Breast epithelium (tissue), 4 donors: ENCODE results near the gene SLC8B1. TPM values are rescaled to one million over a fixed set of nuclear protein-coding genes. Genes with fewer than 3 reads are reported as not detected.

ENCODE experiments used
- DNase-seq, 2 donors: peaks; one replicate each; pipeline ENCODE4 v3.0.0-alpha.2; 2019; ENCODE audit warnings: low spot score in 2 of 2
- H3K27ac ChIP-seq, 2 donors: fragments of 200-600 bp; sonication (generic) in 1 of 2; one replicate each; pipeline ENCODE4 v1.5.1; 2016 to 2019; ENCODE audit warnings: mild to moderate bottlenecking in 1 of 2
- H3K27me3 ChIP-seq, 2 donors: fragments of 200-600 bp; sonication (generic) in 1 of 2; one replicate each; pipeline versions ENCODE4 v1.5.1 to v1.6.0; 2017 to 2019; ENCODE audit warnings: control low read depth in 1 of 2, mild to moderate bottlenecking in 1 of 2
- H3K36me3 ChIP-seq: fragments of 200-600 bp; one replicate; pipeline ENCODE4 v1.5.1; 2019
- H3K4me1 ChIP-seq, 2 donors: fragments of 200-600 bp; sonication (generic); one replicate each; pipeline ENCODE4 v1.5.1; 2016 to 2019; ENCODE audit warnings: control low read depth in 1 of 2
- H3K4me3 ChIP-seq, 3 donors: fragments of 200-600 bp; sonication (generic); 1 replicate in 2 of 3; 2 replicates in 1 of 3; pipeline ENCODE4 v1.5.1; 2016 to 2019; ENCODE audit warnings: mild to moderate bottlenecking in 3 of 3, moderate library complexity in 2 of 3
- H3K9me3 ChIP-seq, 2 donors: fragments of 200-600 bp; sonication (generic) in 1 of 2; one replicate each; pipeline ENCODE4 v1.5.1; 2016 to 2019; ENCODE audit warnings: control low read depth in 1 of 2
- POLR2A ChIP-seq: fragments of 450-650 bp; IDR thresholded peaks from one replicate; pipeline ENCODE4 v1.6.1; 2016; ENCODE audit warnings: antibody characterized with exemption, mild to moderate bottlenecking, moderate library complexity
- POLR2AphosphoS5 ChIP-seq, 3 donors: sonication (generic); formaldehyde crosslinking; IDR thresholded peaks; one replicate each; pipeline ENCODE4 v1.6.1; 2017; ENCODE audit warnings: antibody characterized with exemption in 3 of 3
- intact Hi-C: fragments of 100-400 bp; cut with DNase I; formaldehyde crosslinking; loops from one replicate; pipeline ENCODE4 v1.15.1; 2023; ENCODE audit warnings: low total_unique reads
- total RNA-seq, 3 donors: library from RNA; depleted of rRNA; stranded (reverse); fragments of >200 nt; gene quantifications; one replicate each; pipeline ENCODE4 v1.1.0, GENCODE V29; 2016
- TF ChIP-seq, protein P1 (sequence below), 3 donors: fragments of 450-650 bp; IDR thresholded peaks; one replicate each; pipeline ENCODE4 v1.5.1; 2016 to 2017; ENCODE audit warnings: antibody characterized with exemption in 3 of 3, mild to moderate bottlenecking in 3 of 3, moderate library complexity in 3 of 3

Gene SLC8B1
- total RNA-seq, 3 donors from 2014 or later, result 32.6 to 36.1 (median 35.4) TPM

DNA sequence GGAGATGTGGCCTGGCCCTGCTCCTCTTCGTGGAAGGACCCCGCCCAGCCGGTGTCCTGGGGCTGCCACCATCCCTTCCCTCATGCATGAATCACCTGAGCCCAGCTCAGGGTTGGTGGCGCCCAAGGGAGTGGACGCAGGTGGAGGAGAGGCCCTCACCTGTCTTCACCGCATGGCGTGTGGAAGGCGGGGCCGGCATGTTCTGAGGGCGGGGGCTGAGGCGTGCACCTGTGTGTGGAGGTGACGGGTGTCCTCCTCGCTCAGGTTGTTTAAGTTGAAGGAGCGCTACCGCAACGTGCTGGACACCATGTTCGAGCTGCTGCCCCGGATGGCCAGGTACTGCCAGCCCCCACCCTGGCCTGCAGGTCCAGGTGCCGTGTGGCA is 47.0 kb downstream of the SLC8B1 start:
- peaks cover 25% of the 10 kb centered on the region for H3K36me3 ChIP-seq
- no peak overlapping the region for H3K4me3 ChIP-seq
- no peaks in the 10 kb centered on the region for H3K27me3 ChIP-seq
- no peaks in the 10 kb centered on the region for H3K9me3 ChIP-seq
- no peak for TF ChIP-seq POLR2AphosphoS5 (IDR thresholded peaks at IDR 0.05)
- TF ChIP-seq POLR2A, result no peak
- TF ChIP-seq, protein P1, sequence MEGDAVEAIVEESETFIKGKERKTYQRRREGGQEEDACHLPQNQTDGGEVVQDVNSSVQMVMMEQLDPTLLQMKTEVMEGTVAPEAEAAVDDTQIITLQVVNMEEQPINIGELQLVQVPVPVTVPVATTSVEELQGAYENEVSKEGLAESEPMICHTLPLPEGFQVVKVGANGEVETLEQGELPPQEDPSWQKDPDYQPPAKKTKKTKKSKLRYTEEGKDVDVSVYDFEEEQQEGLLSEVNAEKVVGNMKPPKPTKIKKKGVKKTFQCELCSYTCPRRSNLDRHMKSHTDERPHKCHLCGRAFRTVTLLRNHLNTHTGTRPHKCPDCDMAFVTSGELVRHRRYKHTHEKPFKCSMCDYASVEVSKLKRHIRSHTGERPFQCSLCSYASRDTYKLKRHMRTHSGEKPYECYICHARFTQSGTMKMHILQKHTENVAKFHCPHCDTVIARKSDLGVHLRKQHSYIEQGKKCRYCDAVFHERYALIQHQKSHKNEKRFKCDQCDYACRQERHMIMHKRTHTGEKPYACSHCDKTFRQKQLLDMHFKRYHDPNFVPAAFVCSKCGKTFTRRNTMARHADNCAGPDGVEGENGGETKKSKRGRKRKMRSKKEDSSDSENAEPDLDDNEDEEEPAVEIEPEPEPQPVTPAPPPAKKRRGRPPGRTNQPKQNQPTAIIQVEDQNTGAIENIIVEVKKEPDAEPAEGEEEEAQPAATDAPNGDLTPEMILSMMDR (IDR thresholded peaks at IDR 0.05), result no peak
- no peaks in the 10 kb centered on the region for H3K4me1 ChIP-seq
- intact Hi-C loops, result no loop called here
- H3K27ac ChIP-seq, result no peak overlapping the region
- no peak for DNase-seq

DNA sequence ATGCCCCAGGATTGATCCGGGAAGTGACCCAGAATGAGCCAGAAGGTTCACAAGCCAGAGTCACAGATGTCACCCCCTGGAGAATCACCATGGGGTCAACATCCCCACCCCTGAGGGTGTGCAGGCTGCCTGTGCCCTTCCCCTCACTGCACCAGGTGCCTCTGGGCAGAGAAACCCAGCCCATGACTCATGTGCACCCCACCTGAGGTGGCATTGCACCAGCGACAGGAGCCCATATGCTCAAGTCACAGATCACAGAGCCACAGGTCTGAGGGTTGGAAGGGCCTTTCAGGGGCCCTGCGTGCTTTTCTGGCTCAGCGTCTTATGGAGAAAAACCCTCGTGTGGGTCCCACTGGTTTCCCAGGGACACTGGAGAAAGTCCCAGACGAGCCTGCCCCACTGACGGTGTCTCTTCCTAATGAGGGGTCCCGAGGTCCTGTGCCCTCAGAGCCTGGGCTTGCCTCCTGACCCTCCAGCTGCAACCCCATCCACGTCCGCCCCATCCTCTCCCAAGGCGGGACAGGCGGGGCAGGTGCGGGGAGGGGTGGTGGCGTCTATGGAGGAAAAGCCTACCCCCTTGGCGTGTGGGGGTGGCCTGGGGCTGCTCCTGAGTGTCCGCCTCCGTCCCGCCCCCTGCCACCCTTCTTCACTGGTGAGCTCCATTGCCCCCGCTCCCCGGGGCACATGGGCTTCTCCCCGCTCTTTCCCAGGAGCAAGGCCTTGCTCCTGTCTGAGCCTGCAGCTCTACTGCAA is 47.6 kb downstream of the SLC8B1 start:
- Histone ChIP-seq H3K27ac (no peak overlapping the region), H3K4me1 (no peaks in the 10 kb centered on the region), H3K4me3 (no peak overlapping the region), H3K9me3 (no peaks in the 10 kb centered on the region), H3K27me3 (no peaks in the 10 kb centered on the region), H3K36me3 (peaks cover 24% of the 10 kb centered on the region)
- DNase-seq, result no peak
- no peak for TF ChIP-seq POLR2A
- TF ChIP-seq, protein P1 (IDR thresholded peaks at IDR 0.05), result no peak
- no peak for TF ChIP-seq POLR2AphosphoS5 (IDR thresholded peaks at IDR 0.05)
- intact Hi-C loops, result no loop called here

DNA sequence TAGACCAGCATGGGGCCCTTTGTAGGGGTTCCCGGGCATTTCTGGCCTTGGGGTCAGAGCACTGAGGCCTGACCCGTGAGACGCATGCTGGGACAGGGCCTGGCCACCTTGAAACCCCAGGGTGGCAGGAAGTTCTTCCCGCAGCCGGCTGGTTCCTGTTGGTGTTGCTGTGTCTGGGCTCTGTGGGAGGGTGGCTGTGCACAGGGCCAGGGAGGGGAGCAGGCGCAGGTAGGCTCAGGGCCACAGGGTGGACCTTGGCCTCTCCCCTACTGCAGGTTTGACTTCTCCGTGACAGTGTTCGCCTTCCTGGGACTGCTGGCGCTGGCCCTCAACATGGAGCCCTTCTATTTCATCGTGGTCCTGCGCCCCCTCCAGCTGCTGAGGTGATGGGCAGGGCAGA is 48.2 kb downstream of the SLC8B1 start:
- Histone ChIP-seq H3K27ac (no peak overlapping the region), H3K27me3 (no peaks in the 10 kb centered on the region), H3K9me3 (no peaks in the 10 kb centered on the region), H3K4me3 (no peak overlapping the region), H3K4me1 (no peaks in the 10 kb centered on the region), H3K36me3 (peaks cover 19% of the 10 kb centered on the region)
- TF ChIP-seq POLR2AphosphoS5 (IDR thresholded peaks at IDR 0.05), result no peak
- TF ChIP-seq, protein P1 (IDR thresholded peaks at IDR 0.05), result no peak
- no peak for TF ChIP-seq POLR2A
- DNase-seq, result no peak
- intact Hi-C loops, result no loop called here

DNA sequence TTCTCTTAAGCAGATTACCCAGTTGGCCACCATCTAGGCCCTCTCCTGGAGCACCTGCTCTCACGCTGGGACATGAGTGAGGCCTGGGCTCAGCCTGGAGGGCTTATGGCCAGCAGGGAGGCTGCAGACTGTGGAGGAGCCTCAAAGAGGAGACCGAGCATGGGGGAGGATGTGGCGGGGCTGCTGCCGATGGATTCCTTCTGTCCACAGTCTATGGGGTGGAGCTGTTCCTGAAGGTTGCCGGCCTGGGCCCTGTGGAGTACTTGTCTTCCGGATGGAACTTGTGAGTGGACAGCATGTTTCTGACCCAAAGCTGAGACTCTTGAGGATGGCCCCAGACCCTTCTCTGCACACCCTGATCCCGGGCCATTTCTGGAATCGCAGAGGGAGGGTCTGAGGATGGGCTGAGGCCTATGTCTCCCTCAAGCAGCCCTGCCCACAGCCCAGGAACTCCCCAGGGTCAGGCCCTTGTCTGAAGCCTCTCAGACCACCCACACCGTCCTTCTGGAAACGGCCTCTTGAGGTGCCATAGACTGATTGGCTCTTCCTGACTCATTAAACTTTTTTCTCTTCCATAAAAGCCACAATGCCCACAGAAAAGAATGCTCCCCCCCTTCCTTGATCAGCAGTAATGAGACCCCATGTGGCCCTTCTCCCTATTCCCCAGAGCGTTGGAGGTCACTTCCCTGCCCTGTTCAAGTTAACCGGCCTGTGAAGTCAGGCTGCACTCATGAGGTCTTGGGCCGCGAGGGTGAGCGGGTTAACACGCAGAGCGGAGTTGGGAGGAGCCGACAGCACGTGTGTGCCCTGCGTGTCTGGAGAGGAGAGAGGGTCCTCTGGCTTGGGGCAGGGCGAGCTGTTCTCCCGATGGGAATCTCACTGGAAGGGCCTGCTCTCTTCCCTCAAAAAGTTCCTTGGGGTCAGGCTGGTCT is 49.0 kb downstream of the SLC8B1 start:
- H3K36me3 ChIP-seq, result peaks cover 15% of the 10 kb centered on the region
- no peak overlapping the region for H3K4me3 ChIP-seq
- intact Hi-C loops, result no loop called here
- no peaks in the 10 kb centered on the region for H3K9me3 ChIP-seq
- no peak overlapping the region for H3K27ac ChIP-seq
- H3K27me3 ChIP-seq, result no peaks in the 10 kb centered on the region
- DNase-seq, result no peak
- TF ChIP-seq, protein P1 (IDR thresholded peaks at IDR 0.05), result no peak
- no peak for TF ChIP-seq POLR2A
- no peak for TF ChIP-seq POLR2AphosphoS5 (IDR thresholded peaks at IDR 0.05)
- no peaks in the 10 kb centered on the region for H3K4me1 ChIP-seq

DNA sequence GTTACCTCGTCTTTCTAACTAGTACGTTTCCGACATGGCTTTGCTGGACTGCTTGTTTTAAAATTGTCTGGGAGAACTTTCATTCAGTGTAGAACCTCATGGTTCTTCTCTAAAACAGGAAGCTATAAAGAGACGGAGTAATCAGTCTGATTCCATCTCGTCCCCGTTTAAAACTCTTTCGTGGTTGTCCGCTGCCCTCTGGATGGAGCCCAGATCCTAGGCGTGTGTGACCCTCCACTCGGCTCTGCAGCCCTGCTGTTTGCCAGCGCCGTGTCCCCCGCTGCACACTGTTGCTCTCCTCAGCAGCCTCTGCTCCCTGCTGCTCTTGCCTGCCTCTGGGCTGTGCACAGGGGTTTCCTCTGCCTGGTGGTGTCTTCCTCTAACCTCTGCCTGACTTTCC is 50.2 kb downstream of the SLC8B1 start:
- H3K9me3 ChIP-seq, result no peaks in the 10 kb centered on the region
- H3K27ac ChIP-seq, result no peak overlapping the region
- no peak for DNase-seq
- no peaks in the 10 kb centered on the region for H3K27me3 ChIP-seq
- intact Hi-C loops, result no loop called here
- TF ChIP-seq POLR2A (no peak), POLR2AphosphoS5 (IDR thresholded peaks at IDR 0.05) (no peak)
- TF ChIP-seq, protein P1 (IDR thresholded peaks at IDR 0.05), result no peak
- no peaks in the 10 kb centered on the region for H3K4me1 ChIP-seq
- H3K4me3 ChIP-seq, result no peak overlapping the region
- H3K36me3 ChIP-seq, result peaks cover 11% of the 10 kb centered on the region
